MM.1S (cell line): ENCODE measurements around the gene KRT10.

Experiments used
- EZH2 ChIP-seq: fragments of 300-600 bp; sonication (generic); optimal IDR thresholded peaks from 2 replicates; pipeline ENCODE3; 2017; ENCODE audit warnings: low read depth, mild to moderate bottlenecking, antibody characterized with exemption, low read length, mixed read lengths
- TF ChIP-seq, protein P1 (sequence below): fragments of 300-600 bp; sonication (generic); IDR thresholded peaks from 2 replicates; pipeline ENCODE4 v1.5.1; 2016; ENCODE audit warnings: antibody characterized with exemption, low read length, mixed read lengths

DNA sequence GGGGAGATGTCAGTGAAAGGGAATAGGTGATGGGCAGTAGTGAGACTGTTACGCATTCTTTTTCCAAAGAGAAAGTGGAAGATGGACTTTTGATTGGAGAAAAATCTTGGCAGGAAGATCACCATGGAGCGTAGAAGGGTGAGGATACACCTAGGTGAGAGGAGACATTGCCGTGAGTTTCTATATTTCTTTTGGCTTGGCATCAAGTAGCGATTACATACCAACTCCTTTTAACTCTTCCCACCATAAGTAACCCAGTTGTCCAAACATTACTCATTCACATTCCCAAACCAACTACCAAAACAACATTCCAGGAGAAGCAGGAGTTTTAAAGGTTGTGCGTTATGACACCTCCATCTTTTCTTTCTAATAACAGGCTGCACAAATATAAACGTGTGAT lies 11.9 kb downstream of the KRT10 start:
- TF ChIP-seq, protein P1, sequence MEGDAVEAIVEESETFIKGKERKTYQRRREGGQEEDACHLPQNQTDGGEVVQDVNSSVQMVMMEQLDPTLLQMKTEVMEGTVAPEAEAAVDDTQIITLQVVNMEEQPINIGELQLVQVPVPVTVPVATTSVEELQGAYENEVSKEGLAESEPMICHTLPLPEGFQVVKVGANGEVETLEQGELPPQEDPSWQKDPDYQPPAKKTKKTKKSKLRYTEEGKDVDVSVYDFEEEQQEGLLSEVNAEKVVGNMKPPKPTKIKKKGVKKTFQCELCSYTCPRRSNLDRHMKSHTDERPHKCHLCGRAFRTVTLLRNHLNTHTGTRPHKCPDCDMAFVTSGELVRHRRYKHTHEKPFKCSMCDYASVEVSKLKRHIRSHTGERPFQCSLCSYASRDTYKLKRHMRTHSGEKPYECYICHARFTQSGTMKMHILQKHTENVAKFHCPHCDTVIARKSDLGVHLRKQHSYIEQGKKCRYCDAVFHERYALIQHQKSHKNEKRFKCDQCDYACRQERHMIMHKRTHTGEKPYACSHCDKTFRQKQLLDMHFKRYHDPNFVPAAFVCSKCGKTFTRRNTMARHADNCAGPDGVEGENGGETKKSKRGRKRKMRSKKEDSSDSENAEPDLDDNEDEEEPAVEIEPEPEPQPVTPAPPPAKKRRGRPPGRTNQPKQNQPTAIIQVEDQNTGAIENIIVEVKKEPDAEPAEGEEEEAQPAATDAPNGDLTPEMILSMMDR: no peak
- TF ChIP-seq EZH2: no peak
